ENCODE data around the gene DHRS7B.
"Not testable (repeated sequence)": the region's sequence is repeated elsewhere in the genome, so short reads cannot be mapped to it uniquely, and the experiment has no call there.

Gene DHRS7B

GRCh38 chr17:21171970-21172510 is 45.3 kb downstream of the DHRS7B start:
- intact Hi-C loops (cut with DNase I), result no loop called here

GRCh38 chr17:21172846-21173245 is 46.1 kb downstream of the DHRS7B start:
- DNase-seq, result peak in 2 of 42 donors; percentile 18 to 29
- intact Hi-C loops (cut with DNase I), result no loop called here

More at GRCh38 chr17:21171970-21172510, 45.3 kb downstream of the DHRS7B start:
- DNase-seq, result peak in 1 of 42 donors; percentile 33

- intact Hi-C loops (cut with DNase I), result no loop called here
- DNase-seq, result peak in 2 of 42 donors; percentile 16 to 20
Measured at GRCh38 chr17:21173543-21173942, 46.8 kb downstream of the DHRS7B start.

DNA sequence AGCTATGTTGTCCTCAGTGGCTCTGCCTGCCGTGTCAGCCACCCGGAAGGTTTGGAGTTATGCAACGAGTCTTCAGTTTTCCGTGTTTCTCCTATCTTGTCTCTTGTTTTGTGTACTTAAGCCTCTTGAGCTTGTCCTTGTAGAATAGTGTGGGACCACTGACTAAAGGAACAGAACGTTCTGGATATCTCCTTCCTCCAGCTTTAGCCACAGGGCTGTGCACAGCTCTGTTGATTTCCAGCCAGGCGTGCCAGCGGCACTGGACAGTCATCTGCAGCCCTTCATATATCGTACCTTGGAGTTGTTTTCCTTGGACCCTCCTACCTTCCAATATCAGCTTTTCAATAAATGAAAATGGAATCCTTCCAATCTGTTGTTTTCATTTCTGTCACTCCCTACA is 47.4 kb downstream of the DHRS7B start:
- peak in 1 of 42 donors; percentile 5 for DNase-seq
- intact Hi-C loops (cut with DNase I), result no loop called here

- peak in 3 of 42 donors; percentile 12 to 29 (median 18) for DNase-seq
- intact Hi-C loops (cut with DNase I), result no loop called here
Measured at GRCh38 chr17:21174713-21175112, 47.9 kb downstream of the DHRS7B start.

- DNase-seq, result peak in 3 of 42 donors; percentile 7 to 34 (median 17)
- intact Hi-C loops (cut with DNase I), result no loop called here
Measured at GRCh38 chr17:21176773-21177395, 50.1 kb downstream of the DHRS7B start.

GRCh38 chr17:21177401-21177800 is 50.6 kb downstream of the DHRS7B start:
- intact Hi-C loops (cut with DNase I), result no loop called here
- peak in 3 of 42 donors; percentile 5 to 25 (median 14) for DNase-seq

DNA sequence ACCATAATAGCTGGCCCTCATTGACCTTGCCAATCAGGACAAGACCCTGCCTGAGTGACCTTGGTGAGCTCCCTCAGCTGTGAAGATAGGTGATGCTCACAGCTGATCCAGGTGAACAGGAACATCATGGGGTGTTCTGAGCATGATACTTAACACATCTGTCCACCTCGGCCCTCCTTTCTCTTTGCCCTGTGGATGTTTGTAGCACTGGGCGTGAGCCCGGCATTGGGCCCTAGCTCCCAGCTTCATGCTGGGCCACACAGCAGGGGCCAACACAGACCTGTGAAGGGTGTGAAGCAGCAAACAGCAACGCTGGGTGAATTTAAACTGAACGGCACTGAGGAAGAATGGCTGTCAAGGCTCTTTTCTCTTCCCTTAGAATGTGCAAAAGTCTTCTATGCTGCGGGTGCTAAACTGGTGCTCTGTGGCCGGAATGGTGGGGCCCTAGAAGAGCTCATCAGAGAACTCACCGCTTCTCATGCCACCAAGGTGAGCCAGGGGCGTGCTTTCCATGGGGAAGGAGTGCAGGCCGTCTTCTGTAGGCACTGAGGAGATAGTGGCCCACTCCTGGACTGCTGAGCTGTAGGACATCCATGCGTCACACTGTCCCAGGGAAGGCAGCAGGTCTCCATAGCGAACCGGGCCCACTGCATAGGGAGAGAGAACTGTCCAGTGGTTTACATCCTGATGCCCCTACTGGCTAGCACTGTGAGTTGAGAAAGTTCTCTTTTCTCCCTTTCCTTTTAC is 51.3 kb downstream of the DHRS7B start:
- intact Hi-C loops (cut with DNase I), result no loop called here
- DNase-seq, result peak in 3 of 42 donors; percentile 9 to 29 (median 14)

DNA sequence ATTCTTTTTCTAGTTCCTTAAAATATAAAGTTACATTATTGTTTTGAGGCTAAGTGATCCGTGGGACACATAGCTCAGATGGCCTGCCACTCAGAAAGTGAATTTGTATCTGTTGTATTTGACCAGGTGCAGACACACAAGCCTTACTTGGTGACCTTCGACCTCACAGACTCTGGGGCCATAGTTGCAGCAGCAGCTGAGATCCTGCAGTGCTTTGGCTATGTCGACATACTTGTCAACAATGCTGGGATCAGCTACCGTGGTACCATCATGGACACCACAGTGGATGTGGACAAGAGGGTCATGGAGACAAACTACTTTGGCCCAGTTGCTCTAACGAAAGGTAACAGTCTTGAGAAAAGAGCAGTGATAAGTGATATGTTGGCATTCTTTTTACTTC is 56.7 kb downstream of the DHRS7B start:
- DNase-seq, result no peak
- intact Hi-C loops (cut with DNase I), result no loop called here

- intact Hi-C loops (cut with DNase I), result no loop called here
- no peak for DNase-seq
Measured at GRCh38 chr17:21184570-21184969, 57.8 kb downstream of the DHRS7B start.

DNA sequence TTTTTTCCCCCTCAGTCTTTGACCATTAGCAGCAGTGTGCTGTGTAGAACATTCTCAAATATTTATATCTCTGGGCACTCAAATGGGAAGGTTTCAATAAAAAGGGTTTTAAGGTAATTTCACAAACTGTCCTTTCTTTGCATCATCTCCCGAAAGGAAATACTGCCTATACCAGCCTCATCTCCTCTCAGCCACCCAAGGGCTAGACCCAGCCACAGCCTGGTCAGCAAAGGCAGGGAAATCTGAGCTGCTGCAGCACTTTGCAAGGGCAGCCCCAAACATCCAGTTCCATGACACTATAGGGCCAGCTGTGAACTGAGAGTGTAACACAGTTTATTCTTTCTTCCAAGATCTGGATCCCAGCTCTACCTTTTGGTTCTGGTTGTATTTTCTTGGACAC is 58.3 kb downstream of the DHRS7B start:
- intact Hi-C loops (cut with DNase I), result no loop called here
- no peak for DNase-seq

GRCh38 chr17:21186399-21187187 is 59.8 kb downstream of the DHRS7B start:
- DNase-seq, result no peak
- intact Hi-C loops (cut with DNase I), result no loop called here

DNA sequence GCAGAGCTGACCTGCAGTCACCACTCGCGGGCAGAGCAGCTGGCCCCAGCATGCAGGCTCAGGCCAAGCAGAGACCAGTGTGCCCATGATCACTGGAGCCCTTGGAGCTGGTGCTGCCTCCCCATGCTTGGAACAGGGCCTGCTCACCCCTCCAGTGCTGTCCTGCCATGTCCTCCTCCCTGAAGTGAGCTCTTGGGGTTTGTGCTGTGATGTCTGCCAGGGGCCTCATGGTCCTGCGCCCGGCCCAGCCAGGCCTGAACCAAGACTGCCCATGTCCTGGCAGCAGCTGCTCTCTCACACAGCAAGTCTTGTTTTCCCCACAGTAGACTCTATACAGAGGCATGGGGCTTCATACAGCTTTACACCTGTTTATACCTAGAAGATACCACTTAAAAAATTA is 62.6 kb downstream of the DHRS7B start:
- no peak for DNase-seq
- intact Hi-C loops (cut with DNase I), result no loop called here

DNA sequence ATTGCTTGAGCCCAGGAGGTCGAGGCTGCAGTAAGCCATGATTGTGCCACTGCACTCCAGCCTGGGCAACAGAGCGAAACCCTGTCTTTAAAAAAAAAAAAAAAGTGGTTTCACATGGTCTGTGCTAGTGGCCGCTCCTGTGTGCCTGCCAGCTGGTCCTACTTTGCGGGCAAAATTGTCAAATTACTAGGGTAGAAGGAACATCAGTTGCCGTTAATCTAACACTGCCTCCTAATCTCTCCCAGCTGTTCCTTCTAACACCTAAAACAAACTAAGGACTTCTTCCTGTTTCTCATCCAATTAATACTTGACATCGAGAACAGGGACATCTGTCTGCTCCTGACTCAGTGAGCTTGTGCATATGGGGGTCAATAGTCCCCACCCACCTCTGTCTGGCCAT is 63.3 kb downstream of the DHRS7B start:
- intact Hi-C loops (cut with DNase I), result no loop called here
- DNase-seq, result no peak

GRCh38 chr17:21191698-21192097 is 64.9 kb downstream of the DHRS7B start:
- intact Hi-C loops (cut with DNase I), result no loop called here

DNA sequence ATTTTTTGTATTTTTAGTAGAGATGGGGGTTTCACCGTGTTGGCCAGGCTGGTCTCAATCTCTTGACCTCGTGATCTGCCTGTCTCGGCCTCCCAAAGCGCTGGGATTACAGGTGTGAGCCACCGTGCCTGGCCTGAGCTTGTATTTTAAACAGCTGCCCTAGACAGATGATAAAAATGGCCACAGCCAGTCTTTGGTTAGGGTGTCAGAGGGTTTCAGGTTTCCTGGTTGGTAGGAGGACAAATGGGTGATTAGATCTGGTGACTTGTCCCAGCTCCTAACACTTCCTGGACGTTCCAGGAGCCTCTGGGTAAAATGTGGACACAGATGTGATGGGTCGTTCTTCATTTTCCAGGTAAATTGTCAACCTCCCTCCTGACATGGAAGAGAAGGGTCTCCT is 65.7 kb downstream of the DHRS7B start:
- DNase-seq; intact Hi-C loops (cut with DNase I): not testable (repeated sequence)

More at GRCh38 chr17:21191698-21192097, 64.9 kb downstream of the DHRS7B start:
- DNase-seq, result no peak

- intact Hi-C loops (cut with DNase I), result no loop called here
- no peak for DNase-seq
Measured at GRCh38 chr17:21193031-21193430, 66.3 kb downstream of the DHRS7B start.

GRCh38 chr17:21194226-21194625 is 67.5 kb downstream of the DHRS7B start:
- intact Hi-C loops (cut with DNase I), result no loop called here
- DNase-seq, result peak in 1 of 42 donors; percentile 11

- DNase-seq, result peak in 23 of 42 donors; percentile 15 to 62 (median 32)
- intact Hi-C loops (cut with DNase I), result no loop called here
Measured at GRCh38 chr17:21194703-21195102, 67.9 kb downstream of the DHRS7B start.

DNA sequence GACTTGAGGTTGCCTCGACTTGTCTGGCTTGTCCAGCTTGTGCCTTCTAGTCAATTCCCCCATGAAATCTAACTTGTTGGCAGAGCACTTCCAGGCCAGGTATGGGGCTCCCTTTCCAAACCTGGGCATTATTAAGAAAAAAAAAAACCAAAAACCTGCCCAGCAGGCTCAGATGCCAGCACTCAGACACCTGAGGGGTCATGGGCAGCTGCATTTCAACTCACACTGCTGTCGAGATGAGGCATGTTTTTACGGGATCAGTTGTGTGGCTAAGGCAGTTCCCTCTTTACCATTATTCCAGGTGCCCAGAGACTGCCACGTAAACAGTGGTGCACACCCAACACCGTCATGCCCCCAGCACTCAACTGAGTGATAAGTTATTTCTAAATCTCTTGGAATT is 69.4 kb downstream of the DHRS7B start:
- intact Hi-C loops (cut with DNase I), result no loop called here
- no peak for DNase-seq

Data from head of caudate nucleus (tissue), 42 donors.